ENCODE measurements around the gene CCDC194. TPM values are rescaled to one million over a fixed set of nuclear protein-coding genes. Genes with fewer than 3 reads are reported as not detected.

The CCDC194 gene, protein sequence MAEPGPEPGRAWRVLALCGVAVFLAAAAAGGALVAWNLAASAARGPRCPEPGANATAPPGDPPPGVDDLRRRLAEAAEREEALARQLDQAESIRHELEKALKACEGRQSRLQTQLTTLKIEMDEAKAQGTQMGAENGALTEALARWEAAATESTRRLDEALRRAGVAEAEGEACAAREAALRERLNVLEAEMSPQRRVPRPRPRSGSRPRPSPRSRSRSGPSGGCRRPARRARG
- 0.56 and 1.1 TPM in 2 replicates for total RNA-seq (ENCODE audit: low replicate concordance)

- H3K27ac Mint-ChIP-seq: no peak within 1 kb of the TSS
- no peaks in the 10 kb centered on the region for H4K20me1 ChIP-seq (ENCODE audit: low read depth)
- H3K9ac ChIP-seq: no peak within 1 kb of the TSS
- H3K79me2 ChIP-seq (ENCODE audit: low read depth): no peaks in the 10 kb centered on the region
- peak within 1 kb of the TSS; percentile 11 for H3K4me3 Mint-ChIP-seq
- H3K9me3 Mint-ChIP-seq: peaks cover 7% of the 10 kb centered on the region
- H2AFZ ChIP-seq (replicated peaks): no peak within 1 kb of the TSS
- H3K4me1 ChIP-seq: no peaks in the 10 kb centered on the region
- DNase-seq (ENCODE audit: low spot score): no peak
- no peak within 1 kb of the TSS for H3K4me3 ChIP-seq
- H3K36me3 Mint-ChIP-seq: no peaks in the 10 kb centered on the region
- TF ChIP-seq EZH2phosphoT487 (IDR thresholded peaks at IDR 0.05) (no peak), EZH2 (IDR thresholded peaks at IDR 0.05) (no peak)
- TF ChIP-seq, protein P1, sequence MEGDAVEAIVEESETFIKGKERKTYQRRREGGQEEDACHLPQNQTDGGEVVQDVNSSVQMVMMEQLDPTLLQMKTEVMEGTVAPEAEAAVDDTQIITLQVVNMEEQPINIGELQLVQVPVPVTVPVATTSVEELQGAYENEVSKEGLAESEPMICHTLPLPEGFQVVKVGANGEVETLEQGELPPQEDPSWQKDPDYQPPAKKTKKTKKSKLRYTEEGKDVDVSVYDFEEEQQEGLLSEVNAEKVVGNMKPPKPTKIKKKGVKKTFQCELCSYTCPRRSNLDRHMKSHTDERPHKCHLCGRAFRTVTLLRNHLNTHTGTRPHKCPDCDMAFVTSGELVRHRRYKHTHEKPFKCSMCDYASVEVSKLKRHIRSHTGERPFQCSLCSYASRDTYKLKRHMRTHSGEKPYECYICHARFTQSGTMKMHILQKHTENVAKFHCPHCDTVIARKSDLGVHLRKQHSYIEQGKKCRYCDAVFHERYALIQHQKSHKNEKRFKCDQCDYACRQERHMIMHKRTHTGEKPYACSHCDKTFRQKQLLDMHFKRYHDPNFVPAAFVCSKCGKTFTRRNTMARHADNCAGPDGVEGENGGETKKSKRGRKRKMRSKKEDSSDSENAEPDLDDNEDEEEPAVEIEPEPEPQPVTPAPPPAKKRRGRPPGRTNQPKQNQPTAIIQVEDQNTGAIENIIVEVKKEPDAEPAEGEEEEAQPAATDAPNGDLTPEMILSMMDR (IDR thresholded peaks at IDR 0.05): no peak
- H3K27me3 ChIP-seq: peaks cover 14% of the 10 kb centered on the region
- H3K9me3 ChIP-seq (ENCODE audit: low read depth): peaks cover 4% of the 10 kb centered on the region
- H3F3A ChIP-seq (ENCODE audit: low read depth): peaks cover 22% of the 10 kb centered on the region
- peaks cover 18% of the 10 kb centered on the region for H3K4me1 Mint-ChIP-seq
- no peak within 1 kb of the TSS for H3K27ac ChIP-seq
- no peak within 1 kb of the TSS for H3K4me2 ChIP-seq
- peaks cover 16% of the 10 kb centered on the region for H3K27me3 Mint-ChIP-seq (ENCODE audit: insufficient read depth, low read depth)
- H3K36me3 ChIP-seq: no peaks in the 10 kb centered on the region
Measured at GRCh38 chr19:17393914-17394313, at the start of gene CCDC194. Gene CCDC194 (minus strand): TSS chr19:17394196. CDS start chr19:17394158, 38 bp downstream.

GRCh38 chr19:17441241-17442021 is 47.4 kb upstream of the CCDC194 start:
- Mint-ChIP-seq H3K36me3 (no peaks in the 10 kb centered on the region), H3K27me3 (ENCODE audit: insufficient read depth, low read depth) (no peaks in the 10 kb centered on the region), H3K4me3 (peak overlapping the region; percentile 43), H3K9me3 (peaks cover 4% of the 10 kb centered on the region), H3K27ac (peak overlapping the region; percentile 31), H3K4me1 (peaks cover 9% of the 10 kb centered on the region)
- Histone ChIP-seq H4K20me1 (ENCODE audit: low read depth) (no peaks in the 10 kb centered on the region), H3K9ac (no peak overlapping the region), H3K4me3 (no peak overlapping the region), H3K9me3 (ENCODE audit: low read depth) (no peaks in the 10 kb centered on the region), H3K4me2 (no peak overlapping the region), H2AFZ (replicated peaks) (no peak overlapping the region), H3K36me3 (no peaks in the 10 kb centered on the region), H3K27me3 (peaks cover 8% of the 10 kb centered on the region), H3F3A (ENCODE audit: low read depth) (no peaks in the 10 kb centered on the region), H3K4me1 (no peaks in the 10 kb centered on the region), H3K79me2 (ENCODE audit: low read depth) (no peaks in the 10 kb centered on the region), H3K27ac (no peak overlapping the region)
- peak; percentile 56 for DNase-seq (ENCODE audit: low spot score)
- TF ChIP-seq EZH2phosphoT487 (IDR thresholded peaks at IDR 0.05): no peak
- TF ChIP-seq, protein P1 (IDR thresholded peaks at IDR 0.05): peak; percentile 63

DNA sequence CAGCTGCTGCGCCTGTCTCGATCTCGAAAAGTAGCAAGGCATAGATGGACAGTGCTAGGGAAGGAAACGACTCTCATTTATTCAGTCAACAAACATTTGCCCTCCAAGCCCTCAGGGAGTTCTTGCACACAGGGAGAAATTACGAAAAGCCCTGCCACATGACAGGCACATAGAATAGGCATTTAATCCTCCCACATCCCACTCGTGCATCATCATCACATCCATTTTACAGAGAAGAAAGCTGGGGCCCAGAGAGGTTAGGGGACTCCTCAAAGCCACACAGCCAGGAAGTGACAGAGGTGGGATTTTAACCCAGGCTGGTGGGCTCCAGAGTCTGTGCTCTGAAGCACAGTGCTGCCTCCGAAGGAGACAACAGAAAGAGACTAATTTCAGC is 42.9 kb upstream of the CCDC194 start:
- no peak for DNase-seq (ENCODE audit: low spot score)
- Mint-ChIP-seq H3K27me3 (ENCODE audit: insufficient read depth, low read depth) (peaks cover 2% of the 10 kb centered on the region), H3K9me3 (peaks cover 4% of the 10 kb centered on the region), H3K4me1 (peaks cover 8% of the 10 kb centered on the region), H3K27ac (no peak overlapping the region), H3K4me3 (no peak overlapping the region), H3K36me3 (peaks cover 2% of the 10 kb centered on the region)
- H3K4me2 ChIP-seq: no peak overlapping the region
- H3K27me3 ChIP-seq: no peaks in the 10 kb centered on the region
- no peak overlapping the region for H3K4me3 ChIP-seq
- H3K4me1 ChIP-seq: no peaks in the 10 kb centered on the region
- H2AFZ ChIP-seq (replicated peaks): no peak overlapping the region
- H3K79me2 ChIP-seq (ENCODE audit: low read depth): no peaks in the 10 kb centered on the region
- H4K20me1 ChIP-seq (ENCODE audit: low read depth): no peaks in the 10 kb centered on the region
- H3K27ac ChIP-seq: no peak overlapping the region
- no peaks in the 10 kb centered on the region for H3K9me3 ChIP-seq (ENCODE audit: low read depth)
- TF ChIP-seq, protein P1 (IDR thresholded peaks at IDR 0.05): no peak
- TF ChIP-seq EZH2 (IDR thresholded peaks at IDR 0.05) (no peak), EZH2phosphoT487 (IDR thresholded peaks at IDR 0.05) (no peak)
- H3K36me3 ChIP-seq: no peaks in the 10 kb centered on the region
- H3K9ac ChIP-seq: no peak overlapping the region
- no peaks in the 10 kb centered on the region for H3F3A ChIP-seq (ENCODE audit: low read depth)

All from neural progenitor cell (in vitro differentiated cells).